ENCODE results near the gene RASGRF1.

- TF ChIP-seq CTCF (IDR thresholded peaks at IDR 0.05) = no peak
- no peak for TF ChIP-seq POLR2A (IDR thresholded peaks at IDR 0.05)
Observed at GRCh38 chr15:79089890-79090486, 592 bp downstream of the RASGRF1 start.
